D721Med (cell line): Measurements from ENCODE around the gene RNASE9.

Experiments used
- DNase-seq: peaks from one replicate; pipeline ENCODE4 v3.0.0; 2011; ENCODE audit warnings: low spot score; ENCODE audit not compliant: insufficient read length
- FAIRE-seq: peaks from 2 replicates; lab custom pipeline; 2011; peaks lifted over from hg19 to GRCh38; lab: Jason Lieb, UNC
- TF ChIP-seq, protein P1 (sequence below): IDR thresholded peaks from 2 replicates; pipeline ENCODE4 v1.5.1; 2012; ENCODE audit warnings: mild to moderate bottlenecking, control low read depth; ENCODE audit not compliant: insufficient read depth; ENCODE audit errors: missing control alignments

RNASE9 gene

DNA sequence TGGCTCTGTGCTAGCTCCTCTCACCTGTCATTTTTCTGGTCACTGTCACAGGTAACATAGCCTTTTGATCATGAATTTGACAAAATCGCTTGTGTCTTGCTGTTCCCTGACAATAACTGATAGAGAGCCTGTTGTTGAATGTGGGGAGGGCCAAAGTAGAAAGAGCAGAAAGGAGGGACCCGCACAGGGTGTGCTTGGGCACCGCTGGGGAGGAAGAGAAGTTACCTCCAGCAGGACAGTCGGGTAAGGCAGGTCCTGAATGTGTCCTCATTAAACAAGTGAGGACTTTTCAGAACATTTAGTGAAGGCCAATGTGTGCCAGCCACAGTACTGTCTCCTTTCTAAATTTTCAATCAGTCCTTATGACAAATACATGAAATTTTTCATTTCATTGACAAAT, 30.4 kb upstream of the RNASE9 start, which contains the start of gene RNASE12:
TSS of gene RNASE12 (minus strand) at position 142 of the 400 bp plus-strand sequence. CDS start 653 bp downstream, outside the sequence.
- no peak for FAIRE-seq

DNA sequence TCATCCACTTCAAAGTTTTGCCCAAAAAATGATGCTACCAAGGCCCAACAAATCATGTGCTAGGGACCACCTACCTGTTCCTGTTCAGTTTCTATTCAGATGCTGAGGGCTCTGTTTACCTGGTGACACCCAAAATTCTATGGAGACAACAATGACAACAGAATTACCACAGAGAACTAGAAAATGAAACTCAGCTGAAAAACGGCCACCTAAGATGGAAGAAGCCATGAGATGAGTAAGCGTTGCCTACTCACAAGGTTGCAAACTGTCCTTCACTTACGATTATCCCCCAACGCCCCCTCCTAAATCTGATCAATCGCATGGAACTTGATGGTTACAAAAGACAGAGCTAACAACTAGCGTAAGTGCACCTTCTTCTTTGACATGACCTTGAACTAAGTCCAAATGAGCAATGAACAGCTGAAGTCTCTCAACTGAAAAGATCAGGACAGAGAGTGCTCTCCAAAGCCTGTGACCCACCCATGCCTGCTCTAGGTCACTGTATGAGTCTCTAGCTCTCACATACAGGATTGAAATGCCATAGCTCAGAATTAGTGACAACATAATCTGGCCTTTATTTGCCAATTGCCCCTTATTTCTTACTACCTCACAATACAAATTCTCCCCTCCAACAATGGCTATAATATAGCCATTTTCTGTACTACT, 26.8 kb upstream of the RNASE9 start, which contains the start of gene RNASE11:
TSS of gene RNASE11 (minus strand) at position 513 of the 666 bp plus-strand sequence.
- no peak for FAIRE-seq
- TF ChIP-seq, protein P1, sequence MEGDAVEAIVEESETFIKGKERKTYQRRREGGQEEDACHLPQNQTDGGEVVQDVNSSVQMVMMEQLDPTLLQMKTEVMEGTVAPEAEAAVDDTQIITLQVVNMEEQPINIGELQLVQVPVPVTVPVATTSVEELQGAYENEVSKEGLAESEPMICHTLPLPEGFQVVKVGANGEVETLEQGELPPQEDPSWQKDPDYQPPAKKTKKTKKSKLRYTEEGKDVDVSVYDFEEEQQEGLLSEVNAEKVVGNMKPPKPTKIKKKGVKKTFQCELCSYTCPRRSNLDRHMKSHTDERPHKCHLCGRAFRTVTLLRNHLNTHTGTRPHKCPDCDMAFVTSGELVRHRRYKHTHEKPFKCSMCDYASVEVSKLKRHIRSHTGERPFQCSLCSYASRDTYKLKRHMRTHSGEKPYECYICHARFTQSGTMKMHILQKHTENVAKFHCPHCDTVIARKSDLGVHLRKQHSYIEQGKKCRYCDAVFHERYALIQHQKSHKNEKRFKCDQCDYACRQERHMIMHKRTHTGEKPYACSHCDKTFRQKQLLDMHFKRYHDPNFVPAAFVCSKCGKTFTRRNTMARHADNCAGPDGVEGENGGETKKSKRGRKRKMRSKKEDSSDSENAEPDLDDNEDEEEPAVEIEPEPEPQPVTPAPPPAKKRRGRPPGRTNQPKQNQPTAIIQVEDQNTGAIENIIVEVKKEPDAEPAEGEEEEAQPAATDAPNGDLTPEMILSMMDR: no peak
- DNase-seq: no peak

More for the DNA sequence above, 30.4 kb upstream of the RNASE9 start, which contains the start of gene RNASE12:
- TF ChIP-seq, protein P1: no peak
- no peak for DNase-seq

DNA sequence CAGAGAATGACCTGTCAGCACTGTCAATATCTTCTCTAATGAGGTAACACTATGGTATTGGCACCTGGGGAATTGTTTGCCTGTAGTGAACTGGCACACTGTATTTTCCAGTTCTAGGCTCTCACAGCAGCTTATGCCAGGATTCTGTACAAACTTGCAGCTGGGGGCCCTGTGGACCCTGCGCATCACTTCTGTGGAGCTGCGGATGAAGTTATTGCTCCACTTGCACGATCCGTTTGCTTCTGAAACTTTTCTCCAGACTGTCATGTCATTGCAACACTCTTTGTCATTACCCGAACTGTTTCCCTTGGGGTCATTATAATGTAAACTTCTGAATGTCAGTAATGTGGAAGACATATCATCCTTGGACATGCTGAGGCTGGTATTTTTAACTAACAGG, 23.1 kb upstream of the RNASE9 start:
- FAIRE-seq: no peak
- no peak for DNase-seq
- TF ChIP-seq, protein P1: no peak

DNA sequence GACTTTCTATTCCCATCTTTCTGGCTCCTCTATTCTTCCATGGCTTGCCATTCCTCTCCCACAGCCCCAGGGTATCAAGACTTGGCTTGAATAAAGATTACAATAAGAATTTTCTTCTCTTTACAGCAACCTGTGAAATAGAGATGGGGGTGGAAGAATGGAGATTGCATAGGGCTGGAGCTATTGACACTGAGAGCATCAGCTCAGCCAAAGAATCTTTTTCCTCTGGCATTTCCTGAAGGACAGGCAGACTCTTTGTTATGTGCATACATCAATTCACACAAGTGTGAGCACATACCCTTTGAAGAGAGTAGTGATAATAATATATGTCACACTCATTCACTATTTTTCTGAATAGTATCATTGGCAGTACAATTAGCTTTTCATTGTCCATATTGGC, 22.3 kb upstream of the RNASE9 start:
- FAIRE-seq (no peak), DNase-seq (no peak)
- TF ChIP-seq, protein P1: no peak

DNA sequence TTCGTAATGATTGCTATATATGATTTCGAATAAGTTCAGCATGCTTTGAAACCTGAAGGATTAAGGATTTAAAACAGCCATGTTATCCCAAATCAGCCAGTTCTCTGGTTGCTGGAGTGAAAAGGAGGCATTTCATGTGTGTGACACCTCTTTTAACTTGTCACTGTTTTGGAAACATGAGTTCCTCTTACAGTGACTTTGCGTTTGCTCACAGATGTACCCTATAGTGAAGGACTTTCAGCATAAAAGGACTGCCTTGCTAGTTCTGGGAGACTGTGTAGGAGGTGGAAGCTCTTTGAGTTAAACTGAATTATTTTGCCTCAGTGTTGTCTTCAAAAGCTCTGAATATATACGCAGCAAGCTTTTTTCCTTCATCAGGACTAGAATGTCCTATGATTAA, 19.4 kb upstream of the RNASE9 start:
- FAIRE-seq (no peak), DNase-seq (no peak)
- TF ChIP-seq, protein P1: no peak

DNA sequence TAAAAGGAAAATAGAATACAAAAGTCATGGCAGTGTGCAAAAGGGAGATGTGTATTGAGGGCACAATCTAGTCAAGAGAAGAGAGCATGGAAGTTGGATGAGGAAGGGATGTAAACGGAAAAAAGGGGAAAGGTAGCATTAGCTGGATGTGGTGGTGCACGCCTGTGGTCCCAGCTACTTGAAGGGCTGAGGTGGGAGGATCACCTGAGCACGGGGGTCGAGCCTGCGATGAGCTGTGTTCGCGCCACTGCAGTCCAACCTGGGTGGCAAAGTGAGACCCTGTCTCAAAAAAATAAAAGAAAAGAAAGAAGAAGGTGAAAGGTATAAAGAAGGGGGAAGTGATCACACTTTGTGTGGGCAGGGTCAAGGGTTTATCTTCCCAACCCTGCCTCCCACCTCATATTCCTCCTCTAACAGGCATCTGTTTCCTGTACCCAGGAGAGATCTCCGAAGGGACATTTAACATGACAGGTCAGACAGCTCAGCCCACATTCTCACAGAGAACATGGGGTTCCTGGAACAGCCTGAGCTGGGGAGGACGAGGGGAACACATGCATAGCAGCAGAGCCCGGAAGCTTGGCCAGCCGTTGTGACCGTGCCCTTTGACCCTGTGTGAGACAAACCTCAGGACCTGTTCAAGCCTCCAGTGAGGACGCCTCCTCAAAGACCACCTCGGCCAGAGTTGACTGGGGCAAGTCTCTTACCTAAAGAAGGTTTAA, 18.1 kb upstream of the RNASE9 start:
- TF ChIP-seq, protein P1: no peak
- no peak for DNase-seq
- no peak for FAIRE-seq
